ENCODE results near the gene DDX11.

GRCh38 chr12:31033146-31033545 is 40.5 kb upstream of the DDX11 start:
- TF ChIP-seq POLR2A (IDR thresholded peaks at IDR 0.05) (no peak), CTCF (IDR thresholded peaks at IDR 0.05) (no peak)
